ENCODE data around the gene SLC24A4. TPM values are rescaled to one million over a fixed set of nuclear protein-coding genes. Genes with fewer than 3 reads are reported as not detected.

Gene SLC24A4
- total RNA-seq, 4 donors from 2014 or later = 6.9 to 15.1 (median 8.3) TPM

DNA sequence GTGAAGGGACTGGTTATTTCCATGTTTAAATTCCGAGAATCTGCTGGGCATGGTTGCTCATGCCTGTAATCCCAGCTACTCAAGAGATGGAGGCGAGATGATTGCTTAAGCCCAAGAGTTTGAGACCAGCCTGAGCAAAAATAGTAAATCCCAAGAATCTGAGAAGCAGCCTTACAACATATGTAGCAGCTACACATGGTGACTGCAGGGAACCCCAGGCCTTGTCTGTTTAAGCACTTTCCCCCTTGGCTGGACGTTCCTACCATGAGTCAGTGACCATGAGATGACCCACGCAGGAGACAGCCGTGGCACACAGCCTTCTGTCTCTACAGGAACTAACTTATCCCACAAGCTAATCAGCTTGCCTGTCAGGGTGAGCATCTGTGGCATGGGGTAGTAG lies 5.5 kb upstream of the SLC24A4 start:
- no peaks in the 10 kb centered on the region for H3K9me3 ChIP-seq
- H3K4me3 ChIP-seq = no peak overlapping the region
- H3K27me3 ChIP-seq = peaks cover 0 to 6% of the 10 kb centered on the region in 2 donors
- no peak overlapping the region for H3K27ac ChIP-seq
- TF ChIP-seq, protein P1, sequence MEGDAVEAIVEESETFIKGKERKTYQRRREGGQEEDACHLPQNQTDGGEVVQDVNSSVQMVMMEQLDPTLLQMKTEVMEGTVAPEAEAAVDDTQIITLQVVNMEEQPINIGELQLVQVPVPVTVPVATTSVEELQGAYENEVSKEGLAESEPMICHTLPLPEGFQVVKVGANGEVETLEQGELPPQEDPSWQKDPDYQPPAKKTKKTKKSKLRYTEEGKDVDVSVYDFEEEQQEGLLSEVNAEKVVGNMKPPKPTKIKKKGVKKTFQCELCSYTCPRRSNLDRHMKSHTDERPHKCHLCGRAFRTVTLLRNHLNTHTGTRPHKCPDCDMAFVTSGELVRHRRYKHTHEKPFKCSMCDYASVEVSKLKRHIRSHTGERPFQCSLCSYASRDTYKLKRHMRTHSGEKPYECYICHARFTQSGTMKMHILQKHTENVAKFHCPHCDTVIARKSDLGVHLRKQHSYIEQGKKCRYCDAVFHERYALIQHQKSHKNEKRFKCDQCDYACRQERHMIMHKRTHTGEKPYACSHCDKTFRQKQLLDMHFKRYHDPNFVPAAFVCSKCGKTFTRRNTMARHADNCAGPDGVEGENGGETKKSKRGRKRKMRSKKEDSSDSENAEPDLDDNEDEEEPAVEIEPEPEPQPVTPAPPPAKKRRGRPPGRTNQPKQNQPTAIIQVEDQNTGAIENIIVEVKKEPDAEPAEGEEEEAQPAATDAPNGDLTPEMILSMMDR (IDR thresholded peaks at IDR 0.05) = no peak
- no peak for TF ChIP-seq POLR2A (IDR thresholded peaks at IDR 0.05)
- TF ChIP-seq EP300 (IDR thresholded peaks at IDR 0.05) = no peak
- no peak for DNase-seq (ENCODE audit: low spot score in 2 of 2)
- peaks cover 0 to 15% (median 0%) of the 10 kb centered on the region in 4 donors for H3K4me1 ChIP-seq
- H3K36me3 ChIP-seq = no peaks in the 10 kb centered on the region
- WGBS, 2 donors = 61 to 69% methylated on average over 5 of the region's 5 CpGs

DNA sequence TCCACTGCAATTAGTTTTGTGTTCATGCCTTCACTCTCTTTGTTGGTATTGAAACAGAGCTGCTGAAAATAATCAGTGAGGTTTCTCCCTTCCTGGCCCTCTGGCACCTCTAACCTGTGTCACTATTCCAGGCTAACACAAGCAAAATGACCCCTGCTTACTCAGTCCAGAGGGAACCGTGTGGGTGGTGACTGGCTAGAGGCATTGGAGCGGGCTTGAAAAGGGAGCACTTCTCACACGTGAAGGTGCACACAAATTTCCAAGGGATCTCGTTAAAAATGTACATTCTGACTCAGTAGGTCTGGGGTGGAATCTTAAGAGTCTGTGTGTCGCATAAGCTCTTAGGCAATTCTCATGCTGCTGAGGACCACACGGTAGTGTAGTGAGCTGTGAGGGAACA lies 1.3 kb upstream of the SLC24A4 start:
- H3K27ac ChIP-seq = no peak overlapping the region
- no peaks in the 10 kb centered on the region for H3K9me3 ChIP-seq
- no peak overlapping the region for H3K4me3 ChIP-seq
- no peak for TF ChIP-seq POLR2A (IDR thresholded peaks at IDR 0.05)
- TF ChIP-seq, protein P1 (IDR thresholded peaks at IDR 0.05) = no peak
- no peak for TF ChIP-seq EP300 (IDR thresholded peaks at IDR 0.05)
- WGBS, 2 donors = 46 to 57% methylated on average over 6 of the region's 6 CpGs
- no peak for DNase-seq (ENCODE audit: low spot score in 2 of 2)
- peaks cover 0 to 23% (median 8%) of the 10 kb centered on the region in 4 donors for H3K4me1 ChIP-seq
- H3K36me3 ChIP-seq = no peaks in the 10 kb centered on the region
- peaks cover 0 to 32% of the 10 kb centered on the region in 2 donors for H3K27me3 ChIP-seq

DNA sequence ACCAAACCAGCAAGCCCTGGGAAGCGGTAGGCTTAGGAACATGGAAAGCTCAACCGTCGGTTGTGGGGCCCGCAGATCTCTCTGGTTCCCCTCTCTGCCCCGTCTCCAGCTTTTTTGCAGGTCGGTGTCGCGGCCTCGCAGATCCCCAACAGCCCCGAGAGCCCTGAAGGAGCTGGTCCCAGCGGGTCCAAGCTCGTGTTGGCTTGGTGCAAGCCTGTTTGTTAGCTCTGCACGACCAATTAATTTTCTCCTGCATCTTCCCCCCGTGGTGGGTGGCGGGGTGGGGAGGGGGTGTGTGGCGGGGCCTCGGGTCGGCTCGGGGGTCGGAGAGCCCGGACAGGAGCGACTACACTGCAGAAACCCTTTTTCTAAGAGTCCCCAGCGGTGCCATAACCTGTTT lies 449 bp upstream of the SLC24A4 start:
- Histone ChIP-seq H3K36me3 (no peaks in the 10 kb centered on the region), H3K4me1 (peaks cover 0 to 23% (median 8%) of the 10 kb centered on the region in 4 donors), H3K4me3 (peak overlapping the region in 3 of 4 donors; percentile 23 to 55 (median 47)), H3K9me3 (no peaks in the 10 kb centered on the region), H3K27ac (no peak overlapping the region), H3K27me3 (peaks cover 0 to 32% of the 10 kb centered on the region in 2 donors)
- WGBS, 2 donors = 5 to 11% methylated on average over 19 to 23 of the region's 23 CpGs
- TF ChIP-seq, protein P1 (IDR thresholded peaks at IDR 0.05) = no peak
- TF ChIP-seq POLR2A (IDR thresholded peaks at IDR 0.05) = no peak
- TF ChIP-seq EP300 (IDR thresholded peaks at IDR 0.05) = no peak
- no peak for DNase-seq (ENCODE audit: low spot score in 2 of 2)

DNA sequence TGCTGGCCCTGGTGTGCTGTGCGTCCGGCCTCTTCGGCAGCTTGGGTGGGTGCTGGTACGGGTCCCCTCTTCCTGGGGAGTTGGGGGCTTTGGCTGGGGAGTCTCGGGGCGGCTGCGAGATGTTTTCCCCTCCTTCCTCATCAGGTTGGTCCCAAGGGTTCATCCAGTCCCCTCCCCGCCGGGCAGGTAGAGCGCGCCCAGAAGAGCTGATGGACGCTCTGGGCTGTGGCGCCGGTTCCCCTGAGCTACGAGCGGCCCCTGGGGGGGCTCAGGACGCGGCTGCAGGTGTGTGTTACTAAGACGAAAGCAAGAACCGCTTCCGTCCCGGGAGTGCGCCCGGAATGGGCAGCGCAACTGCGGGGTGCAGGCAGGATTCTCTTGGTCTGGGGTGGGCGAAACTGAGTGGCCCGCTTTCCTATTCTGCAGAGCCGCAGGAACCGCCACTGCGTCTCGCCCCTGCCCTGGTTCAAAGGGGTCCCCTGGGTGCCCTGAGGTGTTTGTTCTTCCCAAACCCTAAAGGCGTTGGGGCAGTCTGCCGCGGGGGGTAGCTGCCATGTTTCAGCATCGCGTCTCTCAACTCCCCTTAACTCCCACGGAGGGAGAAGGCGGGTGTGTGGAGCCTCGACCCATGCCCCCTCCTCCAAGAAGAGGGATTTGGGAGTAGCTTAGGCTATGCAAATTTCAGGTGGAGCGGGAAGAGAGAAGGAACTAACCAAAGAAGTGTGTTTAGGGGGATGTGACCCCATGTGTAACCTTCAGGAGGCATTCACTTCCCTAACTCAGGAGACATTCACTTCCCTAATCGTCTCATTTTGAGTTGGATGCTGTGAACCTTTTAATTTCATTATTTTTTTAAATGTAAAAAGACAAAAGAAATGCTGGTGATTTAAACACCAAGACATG lies 1.2 kb downstream of the SLC24A4 start:
- no peak for DNase-seq (ENCODE audit: low spot score in 2 of 2)
- WGBS, 2 donors = 10 to 13% methylated on average over 21 to 27 of the region's 42 CpGs
- Histone ChIP-seq H3K9me3 (no peaks in the 10 kb centered on the region), H3K36me3 (no peaks in the 10 kb centered on the region), H3K4me3 (peak overlapping the region in 3 of 4 donors; percentile 9 to 55 (median 19)), H3K27me3 (peaks cover 0 to 32% of the 10 kb centered on the region in 2 donors), H3K4me1 (peaks cover 0 to 23% (median 8%) of the 10 kb centered on the region in 4 donors), H3K27ac (no peak overlapping the region)
- no peak for TF ChIP-seq POLR2A (IDR thresholded peaks at IDR 0.05)
- TF ChIP-seq EP300 (IDR thresholded peaks at IDR 0.05) = no peak
- TF ChIP-seq, protein P1 (IDR thresholded peaks at IDR 0.05) = no peak

DNA sequence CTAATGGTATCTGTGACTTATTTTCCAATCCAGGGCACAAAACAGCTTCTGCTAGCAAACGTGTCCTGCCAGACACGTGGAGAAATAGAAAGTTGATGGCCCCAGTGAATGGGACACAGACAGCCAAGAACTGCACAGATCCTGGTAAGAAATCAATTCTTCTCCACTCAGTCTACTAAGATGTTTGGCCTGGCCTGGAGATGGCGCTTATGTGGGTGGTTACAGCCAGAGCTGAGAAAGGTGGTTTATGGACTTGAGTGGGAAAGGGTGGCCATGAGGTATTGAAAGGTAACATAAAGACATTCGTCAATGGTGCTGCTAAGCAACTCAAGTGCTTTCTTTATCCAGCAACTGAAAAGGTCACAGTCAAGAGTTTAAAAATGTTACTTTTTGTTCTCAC lies 2.9 kb downstream of the SLC24A4 start:
- H3K36me3 ChIP-seq = no peaks in the 10 kb centered on the region
- peaks cover 0 to 23% (median 8%) of the 10 kb centered on the region in 4 donors for H3K4me1 ChIP-seq
- H3K9me3 ChIP-seq = no peaks in the 10 kb centered on the region
- H3K27ac ChIP-seq = no peak overlapping the region
- peaks cover 0 to 32% of the 10 kb centered on the region in 2 donors for H3K27me3 ChIP-seq
- TF ChIP-seq POLR2A (IDR thresholded peaks at IDR 0.05) = no peak
- no peak for TF ChIP-seq EP300 (IDR thresholded peaks at IDR 0.05)
- TF ChIP-seq, protein P1 (IDR thresholded peaks at IDR 0.05) = no peak
- no peak for DNase-seq (ENCODE audit: low spot score in 2 of 2)
- H3K4me3 ChIP-seq = no peak overlapping the region
- WGBS, 2 donors = 50 to 56% methylated on average over 4 of the region's 4 CpGs
